NCI-H1105 (cell line): ENCODE results near the gene OMP.
"Not testable (repeated sequence)": the region's sequence is repeated elsewhere in the genome, so short reads cannot be mapped to it uniquely, and the experiment has no call there.

ENCODE experiments used
- DNase-seq: peaks from one replicate; lab custom pipeline; 2025; lab: John Stamatoyannopoulos, UW

Gene OMP, protein sequence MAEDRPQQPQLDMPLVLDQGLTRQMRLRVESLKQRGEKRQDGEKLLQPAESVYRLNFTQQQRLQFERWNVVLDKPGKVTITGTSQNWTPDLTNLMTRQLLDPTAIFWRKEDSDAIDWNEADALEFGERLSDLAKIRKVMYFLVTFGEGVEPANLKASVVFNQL

DNA sequence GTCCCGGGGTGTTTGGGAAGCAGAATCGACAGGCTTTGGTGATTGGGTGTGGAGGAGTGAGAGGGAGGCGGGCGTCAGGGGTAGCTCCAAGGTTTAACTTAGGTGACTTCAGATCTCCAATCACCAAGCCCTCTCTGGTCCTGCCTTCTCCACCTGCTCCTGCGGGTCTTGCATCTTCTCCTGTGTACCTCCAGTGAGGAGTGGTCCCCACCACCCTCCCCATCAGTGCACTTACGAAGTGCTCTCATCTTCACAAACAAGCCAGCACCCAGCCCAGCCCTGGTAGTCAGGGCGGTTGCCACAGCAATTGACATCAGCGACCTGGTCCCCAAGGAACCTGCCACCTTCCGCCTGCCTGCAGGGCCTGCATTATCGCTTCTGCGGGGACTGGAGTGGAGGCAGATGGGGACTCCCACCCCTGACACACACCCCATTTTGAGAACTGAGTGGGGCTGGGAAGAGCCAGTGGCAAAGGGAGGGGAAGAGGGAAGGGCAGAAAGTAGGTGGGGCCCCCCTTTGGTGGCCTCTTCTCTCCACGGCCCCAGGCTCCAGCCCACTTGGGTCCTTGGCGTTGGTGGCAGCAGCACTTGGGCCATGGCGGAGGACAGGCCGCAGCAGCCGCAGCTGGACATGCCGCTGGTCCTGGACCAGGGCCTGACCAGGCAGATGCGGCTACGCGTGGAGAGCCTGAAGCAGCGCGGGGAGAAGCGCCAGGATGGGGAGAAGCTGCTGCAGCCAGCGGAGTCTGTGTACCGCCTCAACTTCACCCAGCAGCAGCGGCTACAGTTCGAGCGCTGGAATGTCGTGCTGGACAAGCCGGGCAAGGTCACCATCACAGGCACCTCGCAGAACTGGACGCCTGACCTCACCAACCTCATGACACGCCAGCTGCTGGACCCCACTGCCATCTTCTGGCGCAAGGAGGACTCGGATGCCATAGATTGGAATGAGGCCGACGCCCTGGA is at the start of gene OMP:
Gene OMP (plus strand): TSS at position 595 of the 965 bp plus-strand sequence. CDS start 0 bp downstream, at position 595.
- DNase-seq: no peak

DNA sequence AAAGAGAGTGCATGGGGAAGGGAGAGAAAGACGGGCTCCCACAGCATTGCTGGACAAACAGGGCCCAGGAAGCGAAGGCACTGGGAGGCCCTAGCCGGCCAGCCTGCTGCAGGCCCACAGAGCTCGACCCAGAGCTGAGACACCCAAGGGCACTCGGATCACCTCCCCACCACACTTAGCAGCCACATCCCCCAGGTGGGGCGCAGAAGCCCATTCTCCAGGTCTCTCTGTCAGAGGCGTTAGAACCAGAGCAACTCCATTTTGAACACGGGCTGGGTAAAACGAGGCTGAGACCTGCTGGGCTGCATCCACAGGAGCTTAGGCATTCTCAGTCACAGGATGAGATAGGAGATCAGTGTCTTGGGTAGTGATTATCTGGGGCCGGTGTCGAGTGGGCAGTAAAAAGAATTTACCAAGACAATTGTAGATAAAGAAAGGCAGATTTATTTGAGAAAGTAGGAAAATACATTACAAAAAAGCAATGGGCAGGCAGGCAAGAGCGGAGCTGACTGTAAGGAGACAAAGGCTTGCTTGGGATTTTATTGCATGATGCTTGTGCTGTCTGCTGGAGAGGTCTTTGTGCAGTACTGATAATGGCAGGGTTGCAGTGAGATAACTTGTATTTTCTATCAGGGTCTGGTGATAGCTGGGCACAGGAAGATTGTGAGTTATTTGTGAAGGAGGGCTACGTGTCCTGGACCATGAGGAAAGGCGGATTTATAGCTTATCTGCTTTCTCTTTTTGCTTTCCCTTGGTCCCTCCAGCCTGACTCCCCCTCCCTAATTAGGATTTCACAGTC is 49.2 kb upstream of the OMP start:
- no peak for DNase-seq

DNA sequence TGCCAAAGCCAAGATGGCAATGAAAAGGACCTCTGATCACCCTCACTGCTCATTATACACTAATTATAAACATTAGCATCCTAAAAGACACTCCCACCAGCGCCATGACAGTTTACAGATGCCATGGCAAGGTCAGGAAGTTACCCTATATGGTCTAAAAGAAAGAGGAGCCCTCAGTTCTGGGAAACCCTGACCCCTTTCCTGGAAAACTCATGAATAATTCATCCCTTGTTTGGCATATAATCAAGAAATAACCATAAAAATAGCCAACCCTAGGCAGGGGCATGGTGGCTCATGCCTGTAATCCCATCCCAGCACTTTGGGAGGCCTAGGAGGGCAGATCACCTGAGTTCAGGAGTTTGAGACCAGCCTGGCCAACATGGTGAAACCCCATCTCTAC is 48.6 kb upstream of the OMP start:
- no peak for DNase-seq

DNA sequence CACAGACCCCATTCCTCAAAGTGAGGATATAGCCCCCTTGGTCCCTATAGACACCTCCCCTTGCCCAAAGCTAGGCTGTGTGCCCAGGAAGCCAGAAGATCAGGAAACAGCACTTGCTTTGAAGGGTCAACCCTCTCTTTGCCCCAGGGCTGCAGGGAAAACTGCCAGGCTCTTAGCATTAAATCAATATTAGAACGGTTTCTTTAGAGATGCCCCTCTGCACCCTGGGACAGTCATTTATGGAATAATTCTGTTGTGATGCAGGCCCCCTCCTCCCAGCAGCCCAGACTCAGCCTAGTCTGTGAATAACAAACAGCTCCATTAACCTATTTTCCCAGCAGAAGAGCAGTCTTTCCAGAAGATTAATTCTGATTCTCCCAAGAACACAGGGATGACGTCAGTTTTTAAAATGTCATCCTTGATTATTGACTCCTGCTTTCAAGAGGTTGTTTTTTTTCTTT is 47.5 kb upstream of the OMP start:
- no peak for DNase-seq

DNA sequence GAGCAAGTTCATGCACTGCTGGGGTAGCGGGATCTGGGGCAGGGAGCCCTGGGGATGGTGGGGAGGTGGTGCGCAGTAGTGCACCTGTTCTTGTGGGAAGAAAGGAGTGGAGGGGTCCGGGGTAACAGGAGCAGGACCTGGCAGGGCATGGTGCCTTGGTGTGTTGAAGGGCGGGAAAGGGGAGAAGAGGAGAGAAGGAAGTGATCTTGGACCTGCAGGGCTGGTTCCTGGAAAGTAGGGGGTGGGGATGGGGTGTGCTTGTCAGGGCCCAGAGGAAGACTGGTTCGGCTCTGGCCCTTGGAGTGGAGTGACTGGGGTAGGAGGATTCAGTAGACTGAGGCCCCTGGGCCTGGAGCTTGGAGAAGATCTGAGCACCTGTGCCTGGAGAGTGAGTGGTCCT is 46.7 kb upstream of the OMP start:
- no peak for DNase-seq

DNA sequence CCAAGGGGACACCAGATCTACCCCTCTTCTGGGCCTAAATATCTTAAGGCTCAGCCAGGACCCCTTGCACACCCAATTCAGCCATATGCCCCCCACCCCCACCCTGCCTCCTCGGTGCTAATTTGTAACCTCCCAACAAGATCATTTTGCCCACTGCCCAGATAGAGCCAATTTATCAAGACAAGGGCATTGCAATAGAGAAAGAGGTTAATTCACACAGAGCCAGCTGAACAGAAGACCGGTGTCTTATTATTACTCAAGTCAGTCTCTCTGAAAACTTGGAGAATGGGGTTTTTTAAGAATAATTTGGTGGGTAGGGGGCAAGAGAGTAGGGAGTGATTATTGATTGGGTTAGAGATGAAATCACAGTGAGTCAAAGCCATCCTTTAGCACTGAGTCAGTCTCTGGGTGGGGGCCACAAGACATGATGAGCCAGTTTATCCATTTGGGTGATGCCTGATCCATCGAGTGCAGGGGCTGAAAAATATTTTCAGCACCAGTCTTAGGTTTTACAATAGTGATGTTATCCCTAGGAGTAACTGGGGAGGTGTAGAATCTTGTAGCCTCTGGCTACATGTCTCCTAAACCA is 45.7 kb upstream of the OMP start:
- DNase-seq: no peak

DNA sequence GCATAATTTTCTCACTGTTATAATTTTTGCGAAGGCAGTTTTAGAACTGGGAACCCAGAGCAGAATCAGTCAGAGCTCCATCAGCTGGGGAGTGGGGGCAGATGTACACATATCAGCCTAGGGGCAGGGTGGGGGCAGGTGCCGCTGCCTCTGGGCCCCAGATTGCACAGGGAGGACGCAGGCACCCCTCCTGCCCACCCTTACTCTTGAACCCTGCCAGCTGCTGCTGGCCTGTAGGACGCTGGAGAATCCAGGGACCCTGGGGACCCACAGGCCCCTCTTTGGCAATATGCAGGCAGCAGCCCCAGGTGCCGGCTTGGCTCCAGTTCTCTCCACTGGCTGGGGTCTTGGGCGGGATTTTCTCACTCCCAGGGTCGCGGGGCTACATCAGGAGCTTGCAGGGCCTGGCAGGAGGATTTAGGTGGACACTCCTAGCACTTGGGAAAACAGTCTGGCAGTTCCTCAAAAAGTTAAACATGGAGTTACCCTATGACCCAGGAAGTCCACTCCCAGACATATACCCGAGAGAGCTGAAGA is 44.6 kb upstream of the OMP start:
- DNase-seq: no peak

DNA sequence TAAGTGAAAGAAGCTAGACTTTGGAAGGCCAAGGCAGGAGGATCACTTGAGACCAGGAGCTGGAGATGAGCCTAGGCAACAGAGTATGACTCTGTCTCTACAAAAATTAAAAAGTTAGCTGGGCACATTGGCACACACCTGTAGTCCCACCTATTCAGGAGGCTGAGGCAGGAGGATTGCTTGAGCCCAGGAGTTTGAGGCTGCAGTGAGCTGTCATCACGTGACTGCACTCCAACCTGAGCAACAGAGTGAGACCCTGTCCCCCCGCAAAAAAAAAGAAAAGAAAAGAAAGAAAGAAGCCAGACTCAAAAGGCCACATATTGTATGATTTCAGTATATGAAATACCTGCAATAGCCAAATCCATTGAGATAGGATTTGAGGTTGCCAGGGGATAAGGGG is 43.7 kb upstream of the OMP start:
- DNase-seq: no peak

DNA sequence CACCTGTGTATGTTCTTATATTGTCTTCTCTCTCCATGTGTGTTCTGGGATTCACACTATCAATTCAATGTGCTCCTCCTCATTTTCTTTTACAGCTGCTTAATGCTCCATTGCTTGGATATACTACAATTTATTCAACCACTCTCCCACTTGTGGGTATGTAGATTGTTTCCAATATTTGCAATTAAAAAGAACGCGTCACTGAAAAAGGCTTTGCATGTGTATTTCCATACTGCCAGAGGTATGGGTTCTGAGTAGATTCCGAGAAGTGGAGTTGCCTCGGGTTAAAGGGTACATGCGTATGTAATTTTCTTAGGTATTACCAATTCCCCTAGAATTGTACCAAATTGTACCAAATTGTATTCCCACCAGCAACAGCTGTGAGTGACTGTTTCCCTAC is 42.8 kb upstream of the OMP start:
- DNase-seq: no peak

DNA sequence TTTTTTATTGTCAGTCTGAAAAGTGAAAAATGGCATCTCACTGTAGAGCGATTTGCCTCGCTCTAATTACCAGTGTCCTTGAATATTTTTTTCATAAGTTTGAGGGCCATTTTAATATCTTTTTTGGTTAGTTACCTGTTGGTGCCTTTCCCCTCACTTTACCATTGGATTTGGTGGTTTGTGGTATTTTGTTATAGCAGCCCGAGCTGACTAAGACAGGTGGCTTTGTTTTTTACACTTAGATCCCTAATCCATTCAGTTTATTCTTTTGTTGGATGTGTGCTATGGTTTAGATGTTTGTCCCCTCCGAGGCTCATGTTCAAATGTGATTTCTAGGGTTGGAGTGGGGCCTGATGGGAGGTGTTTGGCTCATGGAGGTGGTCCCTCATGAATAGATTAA is 42.4 kb upstream of the OMP start:
- no peak for DNase-seq

DNA sequence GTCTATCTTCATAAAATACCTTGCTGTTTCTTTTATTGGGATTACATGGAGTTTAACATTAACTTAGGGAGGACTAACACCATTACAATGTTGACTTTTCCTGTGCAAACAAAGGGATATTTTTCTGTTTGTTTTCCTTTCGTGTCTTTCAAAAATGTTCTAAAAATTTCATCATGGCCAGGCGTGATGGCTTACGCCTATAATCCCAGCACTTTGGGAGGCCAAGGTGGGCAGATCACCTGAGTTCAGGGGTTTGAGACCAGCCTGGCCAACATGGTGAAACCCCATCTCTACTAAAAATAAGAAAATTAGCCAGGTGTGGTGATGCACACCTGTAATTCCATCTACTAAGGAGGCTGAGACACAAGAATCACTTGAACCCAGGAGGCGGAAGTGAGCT is 41.4 kb upstream of the OMP start:
- not testable (repeated sequence) for DNase-seq

DNA sequence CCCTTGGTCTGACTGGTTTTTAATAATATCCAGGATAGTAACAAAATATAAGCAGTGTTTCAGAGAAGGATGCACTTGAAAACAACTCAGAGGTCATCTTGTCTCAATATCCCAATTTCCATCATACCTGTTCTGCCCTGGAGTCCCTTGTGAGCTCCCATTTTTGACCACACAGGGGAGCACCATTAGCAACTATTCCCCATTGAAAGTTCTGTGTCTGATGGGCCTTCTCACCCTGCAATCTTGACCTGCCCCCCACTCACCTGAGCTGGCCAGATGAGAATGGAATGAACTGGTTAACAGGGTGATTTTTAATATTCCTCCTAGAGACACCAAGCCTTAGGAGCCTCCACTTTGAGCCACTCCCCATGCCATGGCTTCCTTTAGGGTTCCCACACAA is 39.7 kb upstream of the OMP start:
- DNase-seq: no peak

DNA sequence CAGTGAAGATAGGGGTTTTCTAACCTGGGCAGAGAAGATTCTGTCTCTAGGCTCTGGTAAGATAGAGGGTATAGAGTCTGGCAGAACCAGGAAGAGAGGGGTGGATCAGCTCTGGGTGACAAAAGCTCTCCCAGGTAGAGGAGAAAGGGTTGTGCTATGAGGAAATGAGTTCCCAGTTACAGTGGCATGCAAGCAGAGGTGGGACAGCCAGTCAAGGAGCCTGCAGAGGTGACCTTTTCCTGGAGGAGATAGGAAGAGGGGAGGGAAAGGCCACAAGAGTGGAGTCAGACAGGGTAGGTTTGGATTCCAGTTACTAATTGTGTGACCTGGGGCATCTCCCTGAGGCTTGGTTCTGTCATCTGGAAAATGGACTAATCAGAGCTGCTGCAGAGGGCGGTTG is 39.2 kb upstream of the OMP start:
- DNase-seq: no peak

DNA sequence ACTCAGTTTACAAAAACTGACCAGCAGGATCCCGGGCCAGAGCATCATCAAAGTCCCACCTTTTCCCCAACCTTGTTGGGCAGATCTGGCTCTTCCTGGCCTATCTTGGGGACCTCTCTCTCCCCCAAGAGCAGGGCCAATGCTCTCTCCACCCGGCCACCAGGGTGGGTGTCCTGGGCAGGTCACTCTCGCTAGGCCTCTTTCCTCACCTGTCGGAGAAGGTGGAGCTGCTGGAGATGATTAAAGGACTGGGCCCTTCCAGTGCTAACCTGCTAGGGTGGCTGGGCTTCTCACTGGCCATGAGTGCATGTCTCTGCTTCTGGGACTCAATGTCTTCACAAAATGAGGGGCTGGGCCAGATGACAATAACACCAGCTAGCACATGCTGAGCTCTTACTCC is 38.8 kb upstream of the OMP start:
- DNase-seq: no peak

DNA sequence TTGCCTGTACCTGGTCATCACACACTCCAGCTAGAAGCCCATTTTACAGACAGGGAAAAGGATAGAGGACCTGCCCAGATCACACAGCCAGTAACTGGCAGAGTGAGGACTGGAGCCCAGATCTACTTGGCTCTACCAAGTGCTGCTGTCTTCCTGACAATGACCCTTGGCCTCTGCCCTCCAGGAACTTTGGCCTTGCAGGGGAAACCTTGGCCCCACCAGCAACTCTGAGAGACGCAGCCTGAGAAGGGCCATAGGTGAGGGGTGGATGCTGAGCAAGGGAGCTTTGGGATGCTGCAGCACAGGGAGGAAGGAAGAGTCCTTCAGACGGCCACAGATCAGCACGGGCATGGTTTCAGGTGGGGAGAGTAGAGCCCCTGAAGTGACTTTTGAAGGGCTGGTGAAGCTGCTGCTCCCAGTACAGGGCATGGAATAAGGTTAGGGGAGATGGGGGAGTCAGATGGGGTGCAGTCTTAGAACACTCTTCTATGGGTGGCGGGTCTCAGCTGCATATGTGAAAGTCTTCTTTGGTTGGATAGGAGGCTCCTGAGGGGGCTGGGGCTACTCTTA is 37.9 kb upstream of the OMP start:
- no peak for DNase-seq

DNA sequence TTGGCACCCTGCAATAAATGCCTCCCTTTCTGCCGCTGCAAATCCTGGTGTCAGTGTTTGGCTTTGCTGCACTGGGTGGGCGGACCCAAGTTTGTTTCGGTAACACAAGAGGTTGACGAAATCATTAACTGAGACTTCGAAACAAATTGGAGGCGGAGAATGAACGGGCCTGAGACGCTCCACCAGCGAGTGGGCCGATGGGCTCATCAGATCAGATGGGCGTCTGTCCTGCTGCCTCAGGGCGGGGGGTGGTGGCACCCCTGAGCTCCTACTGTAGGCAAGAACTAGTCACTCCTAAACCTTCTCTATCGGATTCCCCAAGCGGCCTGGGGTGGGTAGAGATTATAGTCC is 36.8 kb upstream of the OMP start:
- no peak for DNase-seq

DNA sequence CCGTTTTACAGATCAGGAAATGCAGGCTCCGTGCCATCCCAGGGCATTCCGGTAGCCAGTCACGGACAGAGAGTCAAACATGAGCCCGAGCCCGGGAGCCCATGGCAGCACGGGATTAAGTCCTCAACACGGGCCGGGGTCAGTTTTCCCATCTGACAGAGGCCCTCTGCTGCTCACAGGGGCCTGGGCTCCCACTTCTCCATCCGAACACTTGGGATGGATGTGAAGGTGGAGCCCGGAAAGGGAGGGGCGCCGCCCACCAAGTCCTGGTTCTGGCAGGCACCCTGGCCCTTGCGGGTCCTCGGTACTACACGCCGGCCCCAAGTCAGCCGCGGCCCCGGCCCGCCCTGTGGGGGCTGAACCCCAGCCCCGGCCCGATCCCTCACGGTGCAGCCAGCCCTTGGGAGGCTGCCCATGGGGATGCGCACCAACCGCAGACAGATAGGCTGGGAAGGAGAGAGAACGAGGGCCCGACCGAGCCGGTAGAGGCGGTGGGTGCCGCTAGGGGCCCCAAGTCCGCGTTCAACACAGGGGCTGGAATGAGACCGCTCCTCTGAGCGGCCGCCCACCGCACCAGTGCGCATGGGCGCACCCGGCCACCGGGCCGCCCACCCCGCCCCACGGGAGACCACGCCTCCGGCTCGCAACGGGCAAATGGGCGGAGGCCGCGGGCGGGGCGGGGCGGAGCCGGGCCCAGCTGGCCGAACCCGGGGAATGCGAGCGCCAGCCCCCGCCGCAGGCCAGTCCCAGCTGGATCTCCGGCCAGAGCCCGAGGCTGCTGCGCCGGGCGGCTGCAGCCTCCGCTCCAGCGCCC is 36.2 kb upstream of the OMP start, which contains the start of gene CAPN5:
Gene CAPN5 (plus strand): TSS at position 743 of the 814 bp plus-strand sequence. CDS start 17,916 bp downstream, outside the sequence.
- DNase-seq: peak; percentile 90

DNA sequence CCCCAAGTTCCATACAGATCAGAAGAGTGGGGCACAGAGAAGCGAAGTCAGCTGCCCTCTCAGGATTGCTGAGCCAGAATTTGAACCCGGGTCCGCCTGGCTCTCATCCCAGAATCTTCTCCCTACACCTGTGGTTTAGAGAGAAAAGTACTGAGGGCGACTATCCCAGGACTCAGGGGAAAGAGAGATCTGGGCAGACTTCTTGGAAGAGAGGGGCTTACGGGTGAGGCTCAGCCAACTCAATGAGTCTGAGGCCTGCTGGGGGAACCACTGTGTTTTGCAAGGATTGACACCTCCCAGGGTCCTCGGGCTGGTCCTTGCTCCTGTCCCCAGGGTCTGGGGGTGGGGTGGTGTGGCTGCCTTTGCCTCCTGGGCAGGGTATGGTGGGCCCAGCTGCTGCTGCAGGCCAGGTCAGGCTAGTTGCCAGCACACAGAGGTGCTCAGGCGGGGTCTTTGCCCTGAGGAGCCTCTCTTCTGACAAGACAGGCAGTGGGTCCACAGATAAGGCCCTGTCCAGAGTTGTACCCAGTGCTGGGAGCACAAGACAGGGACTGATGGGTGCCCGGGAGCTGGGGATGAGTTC is 34.7 kb upstream of the OMP start:
- DNase-seq: no peak

DNA sequence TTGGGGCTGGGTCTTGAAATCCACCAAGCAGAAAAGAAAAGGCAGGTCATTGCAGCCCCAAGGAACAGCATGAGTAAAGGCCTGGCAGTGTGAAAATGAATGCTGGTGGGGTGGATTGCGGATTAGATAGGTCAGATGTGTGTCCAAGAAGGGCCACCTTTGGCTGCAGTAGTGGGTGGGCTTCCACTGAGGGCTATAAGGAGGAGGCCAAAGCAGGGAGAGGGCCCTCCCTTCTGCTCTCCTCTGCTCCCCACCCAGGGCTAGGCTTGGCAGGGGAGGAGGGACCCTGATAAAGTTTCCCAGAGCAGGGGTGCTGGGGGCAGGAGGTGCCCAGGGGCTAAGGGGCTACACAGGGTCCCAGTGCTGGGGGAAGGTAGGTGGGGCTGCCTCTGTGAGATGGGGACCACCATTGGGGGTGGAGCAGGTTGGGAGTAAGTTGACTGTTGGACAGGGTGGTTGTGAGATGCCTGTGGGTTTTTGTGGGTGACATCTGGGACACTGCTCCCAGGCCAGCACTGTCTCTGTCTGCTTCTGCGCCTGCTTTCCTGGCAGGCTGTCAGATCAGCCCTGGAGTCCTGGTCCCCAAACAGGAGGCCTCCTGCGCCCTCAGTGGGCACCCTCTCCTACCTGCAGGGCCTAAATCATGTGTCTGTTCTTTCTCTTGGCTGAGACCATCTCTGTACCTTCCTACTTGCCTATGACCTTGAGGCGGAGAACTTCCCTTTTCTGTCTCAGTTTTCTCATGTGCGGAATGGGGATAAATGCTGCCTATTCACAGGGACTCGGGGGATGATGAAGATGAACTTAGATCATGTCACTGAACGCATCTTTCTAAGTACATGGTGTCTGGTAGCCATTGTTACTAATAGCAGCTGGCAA is 33.9 kb upstream of the OMP start:
- DNase-seq: no peak
